ENCODE data around the gene RGS3. TPM values are rescaled to one million over a fixed set of nuclear protein-coding genes. Genes with fewer than 3 reads are reported as not detected.

The RGS3 gene
- total and polyA plus RNA-seq, 10 of the 15 experiments (the other 5 are each of a cell fraction or from before 2014, with no cell fraction given): 2.9 to 138 (median 28.8) TPM

- 63% methylated on average over 13 of the region's 13 CpGs for WGBS (ENCODE audit: insufficient coverage, insufficient replicate concordance, low lambda C conversion rate, missing lambda C conversion rate)
- RAD21 ChIA-PET (ENCODE audit: unreplicated experiment): interaction anchor here (0.7 to 11.4 kb wide), 6 partner anchors 15 to 142 kb away, joined by 3 to 290 read pairs (median 4); no protein-coding TSS in a partner anchor
- BruUV-seq (replicated peaks): no TSS peak
- H3K9me3 ChIP-seq (replicated peaks; ENCODE audit: control insufficient read depth, insufficient read depth, low read length): no peaks in the 10 kb centered on the region
- no peak overlapping the region for H3K9ac ChIP-seq (ENCODE audit: control insufficient read depth, insufficient read depth, low read length)
- peaks cover 22% of the 10 kb centered on the region for H3K4me1 ChIP-seq (ENCODE audit: control insufficient read depth, insufficient read depth, low read length)
- ATAC-seq: no peak
- no peaks in the 10 kb centered on the region; the same call in 1 of the 2 replicates for H4K20me1 ChIP-seq (ENCODE audit: control insufficient read depth, insufficient read depth)
- intact Hi-C loops (cut with micrococcal nuclease; ENCODE audit: unreplicated experiment) (no loop called here), in situ Hi-C loops (cut with MboI) (no loop called here)
- no peaks in the 10 kb centered on the region for H3K27me3 ChIP-seq (replicated peaks in 1 of 2; ENCODE audit: control insufficient read depth in 2 of 2, insufficient read depth in 2 of 2, low read length in 1 of 2)
- H3K36me3 ChIP-seq (ENCODE audit: control insufficient read depth in 2 of 2, insufficient read depth in 2 of 2, low read length in 1 of 2): peaks cover 24 to 32% of the 10 kb centered on the region in 2 experiments
- no peak overlapping the region for H2AFZ ChIP-seq (ENCODE audit: control insufficient read depth, low read depth, low read length)
- H3K79me2 ChIP-seq (ENCODE audit: control insufficient read depth, insufficient read depth, low read length): peaks cover 4% of the 10 kb centered on the region; the same call in 1 of the 2 replicates
- H3K4me3 ChIP-seq: no peak overlapping the region
- SMC1A ChIA-PET (ENCODE audit: uncharacterized antibody, unreplicated experiment): interaction anchor here (1.0 to 12.4 kb wide), 8 partner anchors 8 to 185 kb away, joined by 3 to 270 read pairs (median 6); no protein-coding TSS in a partner anchor
- H3K27ac ChIP-seq (ENCODE audit: control insufficient read depth, insufficient read depth): no peak overlapping the region
- FAIRE-seq: no peak
- no peak overlapping the region for H3K4me2 ChIP-seq (ENCODE audit: control insufficient read depth, insufficient read depth)
- CTCF ChIA-PET: interaction anchor here (0.6 to 18.0 kb wide), 14 partner anchors 8 to 178 kb away, joined by 3 to 565 read pairs (median 6); partner anchors contain the start of genes C9orf43 and POLE3
- DNase-seq (ENCODE audit: low read depth, low spot score): no peak
- POLR2A ChIA-PET: interaction anchor here (0.8 to 1.4 kb wide), 5 partner anchors 23 to 142 kb away, joined by 3 to 4 read pairs (median 3); no protein-coding TSS in a partner anchor
- TF ChIP-seq PKNOX1 (IDR thresholded peaks at IDR 0.05) (no peak), NFYA (IDR thresholded peaks at IDR 0.05; ENCODE audit: borderline replicate concordance, low read depth, low read length) (no peak), ZSCAN29 (IDR thresholded peaks at IDR 0.05) (no peak), POLR2AphosphoS2 (IDR thresholded peaks at IDR 0.05; ENCODE audit: low read depth, low read length) (no peak), SP1 (IDR thresholded peaks at IDR 0.05; ENCODE audit: low read depth, low read length) (no peak), GABPA (IDR thresholded peaks at IDR 0.05; ENCODE audit: low read depth) (no peak), BCL3 (IDR thresholded peaks at IDR 0.05; ENCODE audit: borderline replicate concordance, insufficient read depth, low read depth, low read length, poor library complexity, severe bottlenecking) (no peak), DPF2 (IDR thresholded peaks at IDR 0.05) (no peak), RFX5 (IDR thresholded peaks at IDR 0.05; ENCODE audit: low read depth, low read length) (no peak), CHD4 (IDR thresholded peaks at IDR 0.05) (no peak)
- TF ChIP-seq, protein P1, sequence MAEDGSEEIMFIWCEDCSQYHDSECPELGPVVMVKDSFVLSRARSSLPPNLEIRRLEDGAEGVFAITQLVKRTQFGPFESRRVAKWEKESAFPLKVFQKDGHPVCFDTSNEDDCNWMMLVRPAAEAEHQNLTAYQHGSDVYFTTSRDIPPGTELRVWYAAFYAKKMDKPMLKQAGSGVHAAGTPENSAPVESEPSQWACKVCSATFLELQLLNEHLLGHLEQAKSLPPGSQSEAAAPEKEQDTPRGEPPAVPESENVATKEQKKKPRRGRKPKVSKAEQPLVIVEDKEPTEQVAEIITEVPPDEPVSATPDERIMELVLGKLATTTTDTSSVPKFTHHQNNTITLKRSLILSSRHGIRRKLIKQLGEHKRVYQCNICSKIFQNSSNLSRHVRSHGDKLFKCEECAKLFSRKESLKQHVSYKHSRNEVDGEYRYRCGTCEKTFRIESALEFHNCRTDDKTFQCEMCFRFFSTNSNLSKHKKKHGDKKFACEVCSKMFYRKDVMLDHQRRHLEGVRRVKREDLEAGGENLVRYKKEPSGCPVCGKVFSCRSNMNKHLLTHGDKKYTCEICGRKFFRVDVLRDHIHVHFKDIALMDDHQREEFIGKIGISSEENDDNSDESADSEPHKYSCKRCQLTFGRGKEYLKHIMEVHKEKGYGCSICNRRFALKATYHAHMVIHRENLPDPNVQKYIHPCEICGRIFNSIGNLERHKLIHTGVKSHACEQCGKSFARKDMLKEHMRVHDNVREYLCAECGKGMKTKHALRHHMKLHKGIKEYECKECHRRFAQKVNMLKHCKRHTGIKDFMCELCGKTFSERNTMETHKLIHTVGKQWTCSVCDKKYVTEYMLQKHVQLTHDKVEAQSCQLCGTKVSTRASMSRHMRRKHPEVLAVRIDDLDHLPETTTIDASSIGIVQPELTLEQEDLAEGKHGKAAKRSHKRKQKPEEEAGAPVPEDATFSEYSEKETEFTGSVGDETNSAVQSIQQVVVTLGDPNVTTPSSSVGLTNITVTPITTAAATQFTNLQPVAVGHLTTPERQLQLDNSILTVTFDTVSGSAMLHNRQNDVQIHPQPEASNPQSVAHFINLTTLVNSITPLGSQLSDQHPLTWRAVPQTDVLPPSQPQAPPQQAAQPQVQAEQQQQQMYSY (CRISPR knock-in tag; IDR thresholded peaks at IDR 0.05): no peak
- TF ChIP-seq, protein P2, sequence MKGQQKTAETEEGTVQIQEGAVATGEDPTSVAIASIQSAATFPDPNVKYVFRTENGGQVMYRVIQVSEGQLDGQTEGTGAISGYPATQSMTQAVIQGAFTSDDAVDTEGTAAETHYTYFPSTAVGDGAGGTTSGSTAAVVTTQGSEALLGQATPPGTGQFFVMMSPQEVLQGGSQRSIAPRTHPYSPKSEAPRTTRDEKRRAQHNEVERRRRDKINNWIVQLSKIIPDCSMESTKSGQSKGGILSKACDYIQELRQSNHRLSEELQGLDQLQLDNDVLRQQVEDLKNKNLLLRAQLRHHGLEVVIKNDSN (IDR thresholded peaks at IDR 0.05; ENCODE audit: borderline replicate concordance, extremely low read length, insufficient read depth, low read depth, low read length): no peak
- TF ChIP-seq, protein P3, sequence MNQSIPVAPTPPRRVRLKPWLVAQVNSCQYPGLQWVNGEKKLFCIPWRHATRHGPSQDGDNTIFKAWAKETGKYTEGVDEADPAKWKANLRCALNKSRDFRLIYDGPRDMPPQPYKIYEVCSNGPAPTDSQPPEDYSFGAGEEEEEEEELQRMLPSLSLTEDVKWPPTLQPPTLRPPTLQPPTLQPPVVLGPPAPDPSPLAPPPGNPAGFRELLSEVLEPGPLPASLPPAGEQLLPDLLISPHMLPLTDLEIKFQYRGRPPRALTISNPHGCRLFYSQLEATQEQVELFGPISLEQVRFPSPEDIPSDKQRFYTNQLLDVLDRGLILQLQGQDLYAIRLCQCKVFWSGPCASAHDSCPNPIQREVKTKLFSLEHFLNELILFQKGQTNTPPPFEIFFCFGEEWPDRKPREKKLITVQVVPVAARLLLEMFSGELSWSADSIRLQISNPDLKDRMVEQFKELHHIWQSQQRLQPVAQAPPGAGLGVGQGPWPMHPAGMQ (IDR thresholded peaks at IDR 0.05; ENCODE audit: borderline replicate concordance): no peak
Observed at GRCh38 chr9:113588242-113588810, 124.8 kb downstream of the RGS3 start.

Data from GM12878 (cell line).